ENCODE results near the gene BEAN1.

Gene BEAN1

GRCh38 chr16:66508914-66509496 lies 81.9 kb downstream of the BEAN1 start:
- ChIA-PET POLR2A (no interaction called here), CTCF (interaction anchor here (0.6 to 2.5 kb wide), 10 partner anchors 9 to 359 kb away, joined by 3 to 8 read pairs (median 3); partner anchors contain the start of gene CKLF)
- no peak for DNase-seq (ENCODE audit: extremely low spot score)
- TF ChIP-seq CTCF (IDR thresholded peaks at IDR 0.05; ENCODE audit: control extremely low read depth, extremely low read depth, low read depth, missing control alignments) = no peak

- ChIA-PET POLR2A (no interaction called here), CTCF (interaction anchor here (1.2 to 2.5 kb wide), 7 partner anchors 17 to 364 kb away, joined by 3 to 8 read pairs (median 4); partner anchors contain the start of gene CKLF)
- no peak for DNase-seq (ENCODE audit: extremely low spot score)
- TF ChIP-seq CTCF (IDR thresholded peaks at IDR 0.05; ENCODE audit: control extremely low read depth, extremely low read depth, low read depth, missing control alignments) = no peak
These were observed 82.5 kb downstream of the BEAN1 start for GRCh38 chr16:66509576-66509975.

GRCh38 chr16:66510298-66510697 lies 83.2 kb downstream of the BEAN1 start:
- TF ChIP-seq CTCF (IDR thresholded peaks at IDR 0.05; ENCODE audit: control extremely low read depth, extremely low read depth, low read depth, missing control alignments) = no peak
- no peak for DNase-seq (ENCODE audit: extremely low spot score)
- CTCF ChIA-PET = interaction anchor here (1.0 to 2.1 kb wide), 6 partner anchors 18 to 363 kb away, joined by 3 to 4 read pairs (median 3); no protein-coding TSS in a partner anchor
- POLR2A ChIA-PET = no interaction called here

- ChIA-PET POLR2A (no interaction called here), CTCF (interaction anchor here (0.9 to 2.3 kb wide), 14 partner anchors 12 to 362 kb away, joined by 3 to 13 read pairs (median 4); partner anchors contain the start of gene CKLF)
- DNase-seq (ENCODE audit: extremely low spot score) = no peak
- no peak for TF ChIP-seq CTCF (IDR thresholded peaks at IDR 0.05; ENCODE audit: control extremely low read depth, extremely low read depth, low read depth, missing control alignments)
These were observed 83.9 kb downstream of the BEAN1 start for GRCh38 chr16:66510711-66511601.

GRCh38 chr16:66511602-66512271 lies 84.6 kb downstream of the BEAN1 start:
- DNase-seq (ENCODE audit: extremely low spot score) = no peak
- TF ChIP-seq CTCF (IDR thresholded peaks at IDR 0.05; ENCODE audit: control extremely low read depth, extremely low read depth, low read depth, missing control alignments) = no peak
- POLR2A ChIA-PET = no interaction called here
- CTCF ChIA-PET = interaction anchor here (0.7 to 2.3 kb wide), 14 partner anchors 11 to 356 kb away, joined by 3 to 13 read pairs (median 3); partner anchors contain the start of gene CKLF

Data from GM10248 (cell line).